ENCODE data around the gene SIM1. TPM values are rescaled to one million over a fixed set of nuclear protein-coding genes. Genes with fewer than 3 reads are reported as not detected.

SIM1 gene
- total RNA-seq, 1 donor from 2014 or later: not detected

DNA sequence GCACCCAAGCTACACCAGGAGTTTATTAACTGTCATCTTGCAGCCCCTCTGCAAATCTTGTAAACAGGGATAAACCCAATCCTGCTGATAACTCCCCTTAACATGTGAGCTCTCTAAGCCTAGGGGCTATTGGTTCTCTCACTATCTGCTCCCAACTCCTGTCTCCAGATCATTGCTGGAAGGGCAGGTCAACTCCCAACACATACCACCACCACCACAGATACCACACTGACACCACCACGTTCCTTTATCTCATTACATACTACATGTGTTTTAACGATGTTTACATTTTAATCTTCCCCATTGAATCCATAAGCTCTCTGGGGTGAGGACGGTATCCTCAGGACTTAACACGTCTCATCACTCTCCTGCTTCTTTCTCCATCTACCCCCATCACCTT is 51.8 kb downstream of the SIM1 start:
- no peak for DNase-seq
- Histone ChIP-seq H3K36me3 (no peaks in the 10 kb centered on the region), H3K9me3 (no peaks in the 10 kb centered on the region), H3K27me3 (no peaks in the 10 kb centered on the region), H3K4me1 (no peaks in the 10 kb centered on the region), H3K27ac (no peak overlapping the region), H3K4me3 (no peak overlapping the region)
- TF ChIP-seq, protein P1, sequence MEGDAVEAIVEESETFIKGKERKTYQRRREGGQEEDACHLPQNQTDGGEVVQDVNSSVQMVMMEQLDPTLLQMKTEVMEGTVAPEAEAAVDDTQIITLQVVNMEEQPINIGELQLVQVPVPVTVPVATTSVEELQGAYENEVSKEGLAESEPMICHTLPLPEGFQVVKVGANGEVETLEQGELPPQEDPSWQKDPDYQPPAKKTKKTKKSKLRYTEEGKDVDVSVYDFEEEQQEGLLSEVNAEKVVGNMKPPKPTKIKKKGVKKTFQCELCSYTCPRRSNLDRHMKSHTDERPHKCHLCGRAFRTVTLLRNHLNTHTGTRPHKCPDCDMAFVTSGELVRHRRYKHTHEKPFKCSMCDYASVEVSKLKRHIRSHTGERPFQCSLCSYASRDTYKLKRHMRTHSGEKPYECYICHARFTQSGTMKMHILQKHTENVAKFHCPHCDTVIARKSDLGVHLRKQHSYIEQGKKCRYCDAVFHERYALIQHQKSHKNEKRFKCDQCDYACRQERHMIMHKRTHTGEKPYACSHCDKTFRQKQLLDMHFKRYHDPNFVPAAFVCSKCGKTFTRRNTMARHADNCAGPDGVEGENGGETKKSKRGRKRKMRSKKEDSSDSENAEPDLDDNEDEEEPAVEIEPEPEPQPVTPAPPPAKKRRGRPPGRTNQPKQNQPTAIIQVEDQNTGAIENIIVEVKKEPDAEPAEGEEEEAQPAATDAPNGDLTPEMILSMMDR (IDR thresholded peaks at IDR 0.05): no peak
- no peak for ATAC-seq
- intact Hi-C loops (cut with DNase I): no loop called here

DNA sequence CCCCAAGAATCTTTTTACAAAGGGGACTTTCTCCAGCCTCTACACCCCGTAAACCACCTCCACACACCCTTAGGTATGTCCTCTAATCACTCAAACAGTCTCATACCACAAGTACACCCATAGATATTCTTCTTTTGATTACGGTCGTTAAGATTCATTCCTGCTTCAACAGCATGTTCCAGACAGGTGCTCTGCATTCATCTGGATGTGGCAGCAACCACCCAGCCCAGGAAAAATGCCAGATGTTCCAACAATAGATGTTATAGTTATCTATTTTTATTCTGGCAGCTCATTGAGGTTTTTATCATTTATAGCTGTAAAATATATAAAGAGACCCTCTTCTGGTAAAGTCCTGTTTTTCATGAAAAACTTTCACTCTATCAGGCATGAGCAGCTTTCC is 60.7 kb downstream of the SIM1 start:
- H3K36me3 ChIP-seq: no peaks in the 10 kb centered on the region
- intact Hi-C loops (cut with DNase I): no loop called here
- no peaks in the 10 kb centered on the region for H3K4me1 ChIP-seq
- ATAC-seq (no peak), DNase-seq (no peak)
- TF ChIP-seq, protein P1 (IDR thresholded peaks at IDR 0.05): no peak
- no peaks in the 10 kb centered on the region for H3K9me3 ChIP-seq
- H3K27me3 ChIP-seq: no peaks in the 10 kb centered on the region
- no peak overlapping the region for H3K4me3 ChIP-seq
- H3K27ac ChIP-seq: no peak overlapping the region

DNA sequence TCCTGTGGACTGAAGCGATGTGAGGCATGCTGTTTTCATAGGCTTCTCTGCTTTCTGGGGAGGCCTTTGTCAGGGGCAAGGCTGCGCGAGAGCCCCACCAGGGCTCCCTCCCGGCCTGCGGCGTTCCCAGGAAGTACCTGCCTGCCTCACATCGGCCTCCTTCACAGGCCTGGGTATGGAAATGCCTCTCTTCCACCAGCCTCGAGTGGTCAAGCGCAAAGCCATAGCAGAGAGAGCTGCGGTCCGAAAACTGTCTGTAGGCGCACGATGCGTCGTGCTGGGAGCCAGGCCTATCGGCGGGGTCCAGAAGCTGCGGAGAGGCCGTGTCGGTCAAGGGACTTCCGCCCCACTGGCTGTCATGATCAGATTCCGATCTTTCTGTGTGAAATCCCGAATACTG is 71.2 kb downstream of the SIM1 start:
- no peak for ATAC-seq
- H3K4me1 ChIP-seq: no peaks in the 10 kb centered on the region
- H3K9me3 ChIP-seq: no peaks in the 10 kb centered on the region
- H3K4me3 ChIP-seq: no peak overlapping the region
- H3K27me3 ChIP-seq: no peaks in the 10 kb centered on the region
- H3K27ac ChIP-seq: no peak overlapping the region
- H3K36me3 ChIP-seq: no peaks in the 10 kb centered on the region
- intact Hi-C loops (cut with DNase I): no loop called here
- no peak for DNase-seq
- TF ChIP-seq, protein P1 (IDR thresholded peaks at IDR 0.05): no peak

DNA sequence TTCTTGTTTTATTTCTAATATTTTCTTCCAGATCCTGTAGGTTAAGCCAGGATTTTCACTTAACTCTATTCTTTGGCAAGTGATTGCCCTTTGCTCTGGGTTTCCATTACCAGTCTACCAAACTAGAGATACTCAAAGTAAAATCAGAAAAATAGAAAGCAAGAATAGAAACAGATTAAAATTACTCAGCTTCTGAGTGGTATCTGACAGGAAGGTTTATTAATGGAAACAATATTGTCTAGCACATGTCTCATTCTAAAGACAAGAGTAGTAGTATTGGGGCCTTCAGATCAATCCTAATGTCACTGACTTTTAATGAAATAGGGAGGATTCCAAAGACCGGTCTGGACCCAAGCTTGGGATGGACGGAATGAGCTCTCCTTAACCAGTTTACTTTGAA is 72.3 kb downstream of the SIM1 start:
- Histone ChIP-seq H3K4me1 (no peaks in the 10 kb centered on the region), H3K27ac (no peak overlapping the region), H3K27me3 (no peaks in the 10 kb centered on the region), H3K36me3 (no peaks in the 10 kb centered on the region), H3K4me3 (no peak overlapping the region), H3K9me3 (no peaks in the 10 kb centered on the region)
- intact Hi-C loops (cut with DNase I): no loop called here
- ATAC-seq (no peak), DNase-seq (no peak)
- TF ChIP-seq, protein P1 (IDR thresholded peaks at IDR 0.05): no peak

DNA sequence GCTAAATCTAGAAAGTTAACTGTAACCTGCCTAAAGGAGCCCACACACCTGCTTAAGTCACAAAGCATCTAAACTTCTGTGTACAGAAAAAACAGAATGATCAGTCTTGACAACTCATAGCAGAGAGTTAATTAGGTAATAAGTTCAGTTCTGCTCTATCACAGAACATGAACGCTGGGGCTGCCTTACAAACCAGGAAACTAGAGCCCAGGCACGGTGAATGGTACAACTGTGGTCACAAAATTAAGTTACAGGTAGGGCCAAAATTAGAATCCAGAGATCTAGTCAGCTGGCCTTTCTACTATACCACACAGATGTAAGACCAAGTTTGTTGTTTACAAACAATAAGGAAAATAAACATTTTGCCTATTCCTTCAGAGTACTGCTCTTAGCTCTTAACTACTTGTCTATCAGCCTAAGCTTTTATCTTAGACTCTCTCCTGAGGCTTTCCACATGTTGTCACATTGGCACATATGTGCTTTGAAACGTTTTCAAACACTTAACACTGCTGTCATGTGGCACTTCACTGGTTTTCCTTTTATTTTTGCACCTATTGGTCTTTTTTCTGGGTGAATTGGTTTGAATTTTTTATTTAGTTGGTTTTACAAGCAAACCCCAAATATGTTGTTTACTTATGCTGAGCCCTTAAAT is 75.7 kb downstream of the SIM1 start:
- Histone ChIP-seq H3K36me3 (no peaks in the 10 kb centered on the region), H3K9me3 (no peaks in the 10 kb centered on the region), H3K4me1 (no peaks in the 10 kb centered on the region), H3K27ac (no peak overlapping the region), H3K4me3 (no peak overlapping the region), H3K27me3 (no peaks in the 10 kb centered on the region)
- DNase-seq (no peak), ATAC-seq (no peak)
- intact Hi-C loops (cut with DNase I): no loop called here
- TF ChIP-seq, protein P1 (IDR thresholded peaks at IDR 0.05): no peak

DNA sequence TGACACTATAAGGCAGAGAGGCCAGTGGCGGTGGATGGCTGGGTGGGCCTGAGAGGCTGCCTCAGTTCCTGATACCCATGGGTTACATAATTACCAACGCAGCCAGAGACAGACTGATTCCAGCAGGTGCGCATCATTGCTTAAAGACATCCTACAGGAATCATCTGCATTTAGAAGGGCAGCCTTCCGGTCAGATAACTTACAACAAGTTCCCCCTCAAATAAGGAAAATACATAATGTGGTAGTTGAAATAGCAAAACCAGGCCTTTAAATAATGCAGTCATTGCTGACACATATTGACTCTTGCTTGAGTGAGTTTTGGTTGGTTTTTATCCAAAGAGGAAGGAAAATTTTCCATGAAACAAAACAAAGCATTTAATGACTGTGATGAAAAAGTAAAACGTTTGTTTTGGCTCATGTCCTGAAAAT is 81.9 kb downstream of the SIM1 start:
- ATAC-seq (no peak), DNase-seq (no peak)
- Histone ChIP-seq H3K4me3 (no peak overlapping the region), H3K36me3 (no peaks in the 10 kb centered on the region), H3K4me1 (no peaks in the 10 kb centered on the region), H3K27ac (no peak overlapping the region), H3K9me3 (no peaks in the 10 kb centered on the region), H3K27me3 (no peaks in the 10 kb centered on the region)
- TF ChIP-seq, protein P1 (IDR thresholded peaks at IDR 0.05): no peak
- intact Hi-C loops (cut with DNase I): no loop called here

All from upper lobe of right lung (tissue), 1 donor.